HG03521 (cell line): ENCODE results near the gene DARS2.

ENCODE experiments used
- ATAC-seq: cut with Tn5 transposase; IDR thresholded peaks from one replicate; pipeline ENCODE4 v1.9.1; 2021; ENCODE audit warnings: mild to moderate bottlenecking, moderate library complexity; ENCODE audit not compliant: unreplicated experiment

DARS2 gene

DNA sequence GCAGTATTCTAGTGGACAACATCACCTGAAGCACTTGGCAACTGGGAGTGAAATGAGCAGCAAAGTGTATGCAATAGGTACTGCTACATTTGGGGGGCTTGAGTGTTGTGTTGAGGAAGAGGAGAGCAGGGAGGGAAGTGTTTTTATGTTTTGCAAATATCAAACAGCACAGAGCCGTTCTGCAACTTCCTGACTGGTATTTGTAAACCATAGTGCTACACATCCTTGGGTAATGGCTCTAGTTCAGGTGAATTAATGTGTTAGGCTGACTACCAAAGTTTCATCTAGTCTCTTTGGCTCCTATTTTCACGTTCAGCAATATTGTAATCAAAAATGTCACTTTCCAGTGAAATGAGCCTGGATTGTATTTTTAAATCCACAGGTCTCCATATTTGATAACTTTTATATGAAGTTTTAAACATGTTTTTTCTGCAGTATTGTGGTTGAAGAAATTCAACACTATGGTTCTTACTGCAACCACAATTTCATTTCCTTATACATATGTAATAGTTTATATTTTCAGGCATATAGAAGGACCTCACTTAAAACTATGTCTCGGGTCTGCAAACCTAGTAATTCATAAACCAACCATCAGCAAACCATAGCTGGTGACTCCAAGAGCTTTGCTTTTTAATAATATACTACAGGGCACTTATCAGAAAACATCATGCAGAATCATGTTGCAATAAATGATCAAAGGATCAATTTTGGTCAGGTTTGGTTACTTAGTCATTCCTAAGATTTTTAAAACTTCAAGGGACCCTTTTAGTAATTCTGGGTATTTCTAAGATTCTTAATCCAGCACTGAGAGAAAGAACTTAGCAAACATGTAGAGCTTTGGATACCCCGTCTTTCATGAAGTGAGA lies 62.5 kb downstream of the DARS2 start:
- no peak for ATAC-seq

DNA sequence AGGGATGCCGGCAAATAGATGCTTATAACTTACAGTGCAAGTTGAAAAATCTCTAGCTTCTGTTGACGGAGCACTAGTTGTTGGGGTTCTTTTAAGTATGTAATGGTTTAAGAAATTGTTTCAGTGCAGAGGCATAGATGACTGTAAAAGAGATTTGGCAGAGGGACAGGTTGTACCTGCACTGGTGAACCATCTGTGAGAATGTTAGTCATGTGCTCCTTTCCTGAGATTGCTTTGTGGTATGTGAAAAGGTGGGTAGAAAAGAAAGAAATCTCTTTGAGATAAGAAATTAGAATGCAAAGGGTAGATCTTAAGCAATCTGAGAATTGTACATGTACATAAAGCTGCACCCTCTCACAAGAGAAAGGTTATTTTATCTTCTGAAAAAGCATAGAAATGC lies 63.2 kb downstream of the DARS2 start:
- no peak for ATAC-seq

DNA sequence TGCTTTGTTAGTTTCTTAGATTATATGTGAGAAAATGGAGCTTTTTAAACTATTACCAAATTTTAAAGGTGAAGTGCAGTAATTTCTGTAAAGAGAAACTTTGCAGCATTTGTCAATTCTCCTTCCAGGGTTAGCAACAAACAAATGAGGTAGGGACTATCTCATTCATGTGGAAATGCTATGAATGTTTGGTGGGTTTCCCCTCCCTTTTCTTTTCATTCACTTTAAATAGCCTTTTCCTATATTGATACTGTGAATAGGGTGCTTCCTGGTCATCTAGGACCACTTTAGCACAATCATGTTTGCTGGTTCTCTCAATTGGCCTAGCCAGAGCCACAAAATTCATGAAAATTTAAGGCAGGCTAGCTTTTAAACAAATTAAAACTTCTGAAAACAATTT lies 64.3 kb downstream of the DARS2 start:
- ATAC-seq, result no peak

- ATAC-seq, result no peak
Measured at GRCh38 chr1:173889885-173890284, 65.4 kb downstream of the DARS2 start.

DNA sequence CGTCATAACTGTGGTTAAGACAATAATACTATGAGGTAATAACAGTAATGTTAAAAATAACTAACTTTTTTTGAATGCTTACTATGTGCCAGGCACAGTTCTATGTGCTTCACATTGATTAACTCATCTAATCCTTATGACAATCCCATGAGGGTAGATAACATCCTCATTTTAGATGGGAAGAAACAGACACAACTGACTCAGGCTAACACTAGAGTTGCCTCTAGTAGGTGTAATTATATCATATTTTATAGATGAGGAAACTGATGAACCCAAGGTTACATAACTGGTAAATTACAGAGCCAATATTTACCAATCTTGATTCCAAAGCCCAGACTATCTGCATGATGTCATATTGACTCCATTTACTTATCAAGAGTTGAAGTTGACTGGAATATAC lies 69.1 kb downstream of the DARS2 start:
- no peak for ATAC-seq

DNA sequence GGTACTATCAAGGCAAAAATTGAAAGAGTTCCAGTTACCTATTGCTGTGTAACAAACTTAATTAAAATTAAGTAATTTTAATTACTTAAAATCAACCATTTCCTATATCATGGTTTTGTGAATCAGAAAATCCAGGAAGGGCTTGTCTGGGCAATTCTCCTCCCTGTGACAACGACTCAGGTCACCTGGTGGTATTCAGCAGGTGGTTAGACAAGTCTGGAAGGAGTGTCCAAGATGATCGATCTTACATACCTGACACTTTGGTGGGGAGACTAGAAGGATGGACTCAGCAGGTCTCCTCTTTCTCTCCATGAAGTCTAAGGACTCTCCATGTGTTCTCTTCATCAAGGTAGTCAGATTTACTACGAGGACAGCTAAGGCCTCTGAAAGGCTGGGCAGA lies 69.7 kb downstream of the DARS2 start:
- ATAC-seq, result no peak

- no peak for ATAC-seq
Measured at GRCh38 chr1:173900427-173900826, 76.0 kb downstream of the DARS2 start.

GRCh38 chr1:173900992-173901391 lies 76.5 kb downstream of the DARS2 start:
- no peak for ATAC-seq

GRCh38 chr1:173903827-173904531 lies 79.5 kb downstream of the DARS2 start:
- ATAC-seq, result no peak
